Measurements from ENCODE around the gene NXPE3.

DNA sequence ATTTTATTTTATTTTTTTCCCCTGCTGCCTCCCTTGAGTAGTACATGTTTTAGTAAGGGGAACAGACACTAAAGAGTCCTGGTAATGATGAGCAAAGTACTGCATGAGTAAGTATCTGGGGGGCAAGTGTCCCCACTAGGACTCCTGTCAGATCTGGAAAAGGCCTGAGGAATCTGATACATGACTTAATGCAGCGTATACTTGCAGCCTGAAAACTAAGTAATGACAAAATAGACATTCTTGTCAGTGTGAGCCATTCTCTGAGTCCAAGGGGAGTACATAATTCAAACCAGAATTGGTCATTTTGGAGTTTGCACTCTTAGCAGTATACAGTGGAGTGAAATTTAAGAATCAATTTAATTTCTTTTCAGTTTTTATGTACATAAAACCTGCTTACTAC is 27.5 kb downstream of the NXPE3 start:
- TF ChIP-seq, protein P1, sequence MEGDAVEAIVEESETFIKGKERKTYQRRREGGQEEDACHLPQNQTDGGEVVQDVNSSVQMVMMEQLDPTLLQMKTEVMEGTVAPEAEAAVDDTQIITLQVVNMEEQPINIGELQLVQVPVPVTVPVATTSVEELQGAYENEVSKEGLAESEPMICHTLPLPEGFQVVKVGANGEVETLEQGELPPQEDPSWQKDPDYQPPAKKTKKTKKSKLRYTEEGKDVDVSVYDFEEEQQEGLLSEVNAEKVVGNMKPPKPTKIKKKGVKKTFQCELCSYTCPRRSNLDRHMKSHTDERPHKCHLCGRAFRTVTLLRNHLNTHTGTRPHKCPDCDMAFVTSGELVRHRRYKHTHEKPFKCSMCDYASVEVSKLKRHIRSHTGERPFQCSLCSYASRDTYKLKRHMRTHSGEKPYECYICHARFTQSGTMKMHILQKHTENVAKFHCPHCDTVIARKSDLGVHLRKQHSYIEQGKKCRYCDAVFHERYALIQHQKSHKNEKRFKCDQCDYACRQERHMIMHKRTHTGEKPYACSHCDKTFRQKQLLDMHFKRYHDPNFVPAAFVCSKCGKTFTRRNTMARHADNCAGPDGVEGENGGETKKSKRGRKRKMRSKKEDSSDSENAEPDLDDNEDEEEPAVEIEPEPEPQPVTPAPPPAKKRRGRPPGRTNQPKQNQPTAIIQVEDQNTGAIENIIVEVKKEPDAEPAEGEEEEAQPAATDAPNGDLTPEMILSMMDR (conservative IDR thresholded peaks at IDR 0.05), result no peak
- no peak for TF ChIP-seq EZH2 (IDR thresholded peaks at IDR 0.05; ENCODE audit: low read depth)
